Stimulated activated CD8-positive, alpha-beta memory T cell treated with anti-CD3 and anti-CD28 coated beads, Interleukin-2, amount 100 ng/mL, for 1 hour (primary cell): ENCODE results near the gene PRMT1.

Experiments
- DNase-seq, 2 donors: peaks; one replicate each; pipeline ENCODE4 v3.0.0-alpha.2; 2020; ENCODE audit warnings: low read depth in 2 of 2

PRMT1 gene

DNA sequence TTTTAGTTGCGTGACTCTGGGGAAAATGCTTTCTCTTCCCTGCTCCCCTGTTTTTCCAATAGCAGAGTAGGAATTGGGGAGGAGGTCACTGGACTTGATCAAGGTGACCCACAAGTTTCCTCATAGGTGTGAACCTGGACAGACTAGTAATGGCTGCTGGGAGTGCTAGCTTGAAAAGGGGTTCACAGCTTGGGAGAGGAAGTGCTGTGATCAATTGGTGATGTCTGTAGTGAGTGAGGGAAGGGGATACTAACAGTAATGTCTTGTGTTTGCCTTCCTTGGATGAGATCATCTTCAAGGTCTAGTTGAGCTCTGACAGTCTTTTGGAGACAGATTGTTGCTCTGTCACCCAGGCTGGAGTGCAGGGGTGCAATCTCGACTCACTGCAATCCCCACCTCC lies 9.6 kb upstream of the PRMT1 start:
- no peak for DNase-seq

DNA sequence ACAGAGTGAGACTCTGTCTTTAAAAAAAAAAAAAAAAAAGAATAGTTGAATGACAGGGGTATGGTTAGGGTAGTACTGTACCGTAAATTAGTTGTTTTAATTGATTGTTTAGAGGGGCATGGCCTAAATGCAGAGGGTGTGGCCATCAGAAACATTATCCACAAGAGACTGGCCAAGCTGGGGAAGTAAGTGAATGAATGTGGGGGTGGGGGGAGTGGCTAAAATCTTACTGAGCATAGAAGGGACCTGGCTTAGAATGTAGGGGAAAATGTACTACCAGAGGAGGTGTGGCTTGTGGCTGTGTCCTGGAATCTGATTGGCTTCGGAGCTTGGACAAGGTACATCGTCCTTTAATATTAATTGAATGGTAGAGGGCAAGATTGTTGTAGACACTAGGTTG lies 7.6 kb upstream of the PRMT1 start:
- DNase-seq: no peak

DNA sequence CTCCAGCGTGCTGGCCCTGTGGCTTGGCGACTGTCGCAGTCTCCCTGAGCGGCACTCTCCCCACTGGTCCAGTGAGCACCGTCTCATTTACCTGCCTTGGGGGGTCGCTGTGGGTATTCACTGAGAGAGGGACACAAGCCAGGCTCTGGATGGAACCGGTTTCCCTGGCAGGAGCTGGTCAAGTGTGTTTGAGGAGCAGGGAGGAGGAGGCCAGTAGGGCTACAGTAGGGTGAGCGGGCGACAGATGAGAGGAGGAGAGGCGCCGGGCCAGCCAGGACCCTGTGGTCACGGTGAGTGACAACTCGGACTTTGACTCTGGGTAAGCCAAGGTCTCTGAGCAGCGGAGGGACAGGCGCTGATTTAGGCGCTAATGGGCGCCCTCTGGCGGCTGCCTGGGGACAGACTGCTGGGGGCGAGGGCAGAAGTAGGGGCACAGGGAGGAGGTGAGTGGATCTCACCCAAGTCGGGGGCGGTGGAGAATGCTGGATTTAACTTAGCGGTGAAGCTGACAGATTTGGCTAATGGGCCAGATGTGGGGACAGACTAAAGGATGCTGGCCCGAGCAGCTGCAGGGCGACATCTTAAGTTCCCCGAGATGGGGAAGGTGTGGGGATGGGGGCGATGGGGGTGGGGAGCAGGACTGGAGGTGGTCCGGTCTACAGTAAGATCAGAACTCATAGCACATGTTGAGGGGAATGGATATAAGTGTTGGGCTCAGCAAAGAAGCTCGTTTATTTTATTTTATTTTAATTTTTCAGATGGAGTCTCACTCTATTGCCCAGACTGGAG lies 4.7 kb upstream of the PRMT1 start:
- DNase-seq: peak; percentile 36 to 65

DNA sequence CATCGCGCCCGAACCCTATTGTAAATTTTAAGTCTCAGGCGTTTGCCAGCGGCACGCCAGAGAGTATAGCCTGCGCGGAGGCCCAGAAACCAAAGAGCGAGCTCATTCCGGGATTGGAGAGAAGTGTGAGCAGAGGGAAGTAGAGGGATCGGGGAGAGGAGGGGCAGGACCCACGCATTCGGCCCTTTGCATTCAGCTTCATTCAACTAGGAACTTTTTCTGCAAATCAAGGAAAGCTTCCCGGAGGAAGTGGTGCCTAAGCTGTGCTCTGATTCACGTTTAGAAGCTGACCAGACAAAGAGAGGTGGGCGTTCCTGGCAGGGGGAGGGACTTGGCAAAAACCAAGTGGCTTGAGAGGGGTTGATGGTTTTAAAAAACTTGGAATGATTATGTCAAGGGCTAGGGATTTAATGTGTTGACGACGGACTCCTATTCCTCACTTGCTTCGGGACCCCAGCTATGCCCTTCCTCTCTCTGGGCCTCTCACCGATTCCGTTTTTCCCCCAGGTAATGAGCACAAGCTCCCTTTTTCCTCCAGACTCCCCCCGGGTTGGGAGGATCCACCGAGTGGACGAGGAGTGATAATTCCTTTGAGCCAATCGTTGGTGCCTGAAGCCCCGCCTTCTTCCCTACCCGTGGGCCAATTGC lies 811 bp upstream of the PRMT1 start:
- no peak for DNase-seq

DNA sequence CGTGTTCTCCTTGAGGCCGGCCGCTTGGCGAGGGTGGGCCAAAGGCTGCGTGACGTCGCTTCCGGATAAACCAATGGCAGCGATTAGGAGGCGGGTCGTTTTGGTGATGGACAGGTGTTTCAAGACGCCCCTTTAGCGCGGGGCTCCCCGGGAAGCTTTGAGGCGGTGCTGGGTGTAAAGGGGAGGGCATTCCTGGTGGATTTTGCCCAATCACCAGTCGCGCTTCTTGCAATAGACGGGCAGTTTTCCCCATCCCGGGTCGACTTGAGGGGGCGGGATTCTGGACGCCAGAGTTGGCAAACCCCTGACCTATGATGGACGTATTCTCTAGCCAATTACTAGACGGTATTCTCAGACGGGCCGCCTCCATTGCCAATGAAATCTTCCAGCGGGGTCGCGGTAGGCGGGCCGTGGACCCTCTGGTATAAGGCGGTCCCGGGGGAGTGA lies 264 bp upstream of the PRMT1 start:
- peak; percentile 95 to 96 for DNase-seq

DNA sequence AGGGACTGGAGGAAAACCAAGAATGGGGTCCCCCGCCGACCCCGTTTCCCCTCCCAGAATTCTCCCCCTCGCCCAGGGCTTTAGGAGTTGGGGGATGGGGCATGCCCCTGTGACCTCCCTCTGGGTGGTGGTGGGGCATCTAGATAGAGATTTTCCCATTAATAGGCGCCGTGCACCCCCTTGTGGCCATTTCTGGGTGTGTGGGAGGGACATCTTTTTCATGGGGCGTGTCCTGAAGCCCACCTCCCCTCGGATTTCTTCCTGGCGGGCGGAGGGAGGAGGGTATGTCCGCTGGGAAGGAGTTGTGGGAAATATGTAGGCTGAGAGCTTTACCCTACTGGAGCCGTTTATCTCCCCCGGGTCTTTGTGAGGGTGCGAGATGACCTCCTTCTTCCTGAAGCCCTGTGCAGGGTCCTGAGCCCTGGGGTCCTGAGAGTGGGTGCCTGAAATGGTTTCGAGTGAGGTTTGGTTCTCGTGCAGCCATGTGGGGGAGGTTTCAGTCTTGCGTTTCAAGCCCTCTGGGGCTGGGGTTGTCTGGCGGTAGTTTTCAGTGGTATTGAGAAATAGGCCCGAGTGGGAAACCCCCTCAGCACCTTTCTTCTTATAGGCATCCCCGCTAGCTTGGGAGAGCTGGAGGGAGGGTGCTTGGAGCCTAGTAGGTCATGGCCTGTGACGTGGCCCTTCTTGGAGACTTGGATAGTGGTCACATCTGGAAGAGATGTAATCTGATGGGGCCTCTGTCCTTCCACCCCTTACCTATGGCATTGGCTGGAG lies 1.0 kb downstream of the PRMT1 start:
- DNase-seq: peak; percentile 43 to 76

DNA sequence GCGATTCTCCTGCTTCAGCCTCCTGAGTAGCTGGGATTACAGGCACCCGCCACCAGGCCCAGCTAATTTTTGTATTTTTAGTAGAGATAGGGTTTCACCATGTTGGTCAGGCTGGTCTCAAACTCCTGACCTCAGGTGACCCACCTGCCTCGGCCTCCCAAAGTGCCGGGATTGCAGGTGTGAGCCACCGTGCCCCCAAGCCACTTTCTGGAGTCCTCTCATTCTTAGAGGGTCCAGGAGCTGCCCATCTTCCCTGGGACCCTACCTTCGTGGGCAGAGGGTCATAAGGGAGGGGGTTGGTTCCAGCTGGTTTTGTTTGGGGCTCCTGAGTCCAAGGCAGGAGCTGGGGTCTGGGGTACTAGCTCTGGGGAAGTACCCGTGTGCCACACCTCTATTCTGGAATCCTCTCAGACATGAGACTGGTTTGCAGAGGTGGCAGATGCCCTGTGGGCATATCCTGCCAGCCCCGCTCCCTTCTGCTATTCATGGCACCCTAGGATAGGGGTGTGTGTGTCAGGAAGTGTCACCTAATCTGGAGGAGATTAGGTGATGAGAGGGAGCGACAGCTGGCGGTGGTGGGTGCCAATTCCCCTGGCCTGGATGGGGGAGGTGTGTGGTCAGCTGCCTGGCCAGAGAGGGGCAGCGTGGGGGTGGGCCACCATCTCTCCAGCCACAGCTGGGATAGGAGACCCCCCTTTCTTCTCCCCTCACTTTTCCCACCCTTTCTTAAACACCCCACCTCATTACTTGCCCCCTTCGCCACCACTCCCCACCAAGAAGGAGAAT lies 2.1 kb downstream of the PRMT1 start:
- no peak for DNase-seq

DNA sequence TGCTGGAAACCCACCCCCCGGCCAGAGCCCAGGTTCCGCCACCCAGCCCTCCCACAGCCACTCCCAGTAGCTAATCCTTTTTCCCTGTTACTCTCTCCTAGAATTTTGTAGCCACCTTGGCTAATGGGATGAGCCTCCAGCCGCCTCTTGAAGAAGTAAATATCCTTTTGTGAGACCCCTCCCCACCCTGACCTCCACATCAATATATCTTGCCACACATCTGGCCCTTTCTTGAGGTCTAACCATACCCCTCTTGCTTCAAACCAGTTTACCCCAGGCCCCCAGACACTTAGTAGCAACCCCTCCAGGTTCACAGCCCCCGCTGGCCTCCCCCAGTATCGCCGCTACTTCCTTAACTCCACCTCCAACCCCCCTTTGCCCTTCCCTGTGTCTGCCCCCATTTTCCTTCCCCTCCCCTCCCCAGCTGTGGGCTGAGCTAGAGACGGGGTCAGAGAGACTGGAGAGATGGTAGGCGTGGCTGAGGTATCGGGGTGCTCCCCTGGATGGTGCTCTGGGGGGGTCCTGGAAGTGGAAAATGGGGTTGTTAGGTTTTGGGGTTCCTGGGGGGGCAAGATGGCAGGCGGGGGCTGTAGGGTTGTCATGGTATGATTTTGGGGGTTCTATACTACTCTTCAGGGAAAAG lies 2.8 kb downstream of the PRMT1 start:
- DNase-seq: no peak

DNA sequence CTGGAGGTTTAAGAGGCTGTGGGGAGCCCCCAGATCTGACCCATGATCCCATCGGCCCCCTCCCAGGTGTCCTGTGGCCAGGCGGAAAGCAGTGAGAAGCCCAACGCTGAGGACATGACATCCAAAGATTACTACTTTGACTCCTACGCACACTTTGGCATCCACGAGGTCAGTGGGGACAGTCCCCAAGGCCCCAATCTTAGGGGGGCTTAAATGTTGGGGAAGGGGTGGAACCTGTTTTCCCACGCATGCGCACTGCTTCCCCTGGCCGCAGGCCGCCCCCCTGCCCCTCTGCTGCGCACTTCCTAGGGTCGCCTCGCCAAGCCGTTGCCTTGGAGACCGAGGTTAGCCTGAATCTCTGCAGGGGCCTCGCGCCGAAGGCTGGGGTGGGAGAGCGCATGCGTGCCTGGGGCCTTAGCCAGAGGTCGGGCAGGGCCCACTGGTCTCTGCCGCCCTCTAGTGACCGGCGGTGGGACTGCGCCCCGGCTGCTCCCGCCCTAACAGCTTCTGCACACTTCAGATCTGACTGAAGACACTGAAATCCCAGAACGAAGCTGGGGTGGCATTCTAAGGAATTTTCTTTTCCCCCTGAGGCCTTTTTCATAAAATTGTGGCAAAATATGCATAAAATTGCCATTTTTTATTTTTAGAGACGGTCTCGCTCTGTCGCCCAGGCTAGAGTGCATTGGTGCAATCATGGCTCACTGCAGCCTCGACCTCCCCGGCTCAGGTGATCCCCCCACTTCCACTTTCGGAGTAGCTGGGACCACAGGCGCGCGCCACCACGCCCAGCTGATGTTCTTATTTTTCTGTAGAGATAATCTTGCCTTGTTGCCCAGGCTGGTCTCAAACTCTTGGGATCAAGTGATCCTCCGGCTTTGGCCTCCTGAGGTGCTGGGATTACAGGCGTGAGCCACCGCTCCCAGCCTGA lies 3.6 kb downstream of the PRMT1 start:
- DNase-seq: peak; percentile 91 to 92

DNA sequence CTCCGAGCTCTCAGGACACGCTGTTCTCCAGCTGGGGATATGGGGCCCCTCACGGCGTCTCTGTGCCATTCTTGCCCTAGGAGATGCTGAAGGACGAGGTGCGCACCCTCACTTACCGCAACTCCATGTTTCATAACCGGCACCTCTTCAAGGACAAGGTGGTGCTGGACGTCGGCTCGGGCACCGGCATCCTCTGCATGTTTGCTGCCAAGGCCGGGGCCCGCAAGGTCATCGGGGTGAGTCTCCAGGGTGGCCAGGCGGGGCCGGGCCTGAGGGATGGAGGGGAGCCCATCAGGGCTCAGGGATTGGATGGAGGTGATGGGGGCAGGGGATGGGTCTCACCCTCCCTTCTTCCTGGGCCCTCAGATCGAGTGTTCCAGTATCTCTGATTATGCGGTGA lies 4.8 kb downstream of the PRMT1 start:
- no peak for DNase-seq

DNA sequence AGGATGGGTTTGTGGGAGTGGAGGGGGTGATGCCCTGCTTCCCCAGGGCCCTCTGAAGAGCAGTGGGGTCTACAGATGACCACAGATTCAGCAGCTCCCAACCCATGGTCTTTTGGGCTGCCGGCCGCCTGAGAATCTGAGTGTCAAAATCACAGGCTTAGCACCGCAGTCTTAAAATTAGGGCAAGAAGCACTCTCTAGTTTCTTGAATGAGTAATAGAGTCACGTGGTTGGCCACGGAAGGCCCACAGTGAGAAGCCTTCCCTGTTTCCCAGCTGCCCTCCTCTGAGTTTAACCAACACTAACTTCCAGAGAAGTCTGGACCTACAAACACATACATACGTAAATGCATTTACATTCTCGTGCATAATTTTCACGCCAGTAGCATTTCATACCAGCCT lies 5.2 kb downstream of the PRMT1 start:
- DNase-seq: no peak

DNA sequence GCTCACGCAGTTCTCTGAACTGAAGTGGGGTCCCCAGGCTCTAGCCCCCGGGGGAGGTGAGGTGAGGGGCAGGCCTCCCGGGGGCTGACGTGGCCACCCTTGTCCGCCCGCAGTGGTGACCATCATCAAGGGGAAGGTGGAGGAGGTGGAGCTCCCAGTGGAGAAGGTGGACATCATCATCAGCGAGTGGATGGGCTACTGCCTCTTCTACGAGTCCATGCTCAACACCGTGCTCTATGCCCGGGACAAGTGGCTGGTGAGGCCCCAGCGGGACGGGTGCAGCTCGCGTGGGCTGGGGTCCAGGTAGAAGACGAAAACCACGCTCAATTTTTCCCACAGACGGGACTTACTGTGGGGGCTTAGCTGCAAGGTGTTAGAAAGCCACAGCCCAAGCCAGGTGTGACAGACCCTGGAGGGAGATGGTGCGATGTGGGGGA lies 6.8 kb downstream of the PRMT1 start:
- DNase-seq: no peak

DNA sequence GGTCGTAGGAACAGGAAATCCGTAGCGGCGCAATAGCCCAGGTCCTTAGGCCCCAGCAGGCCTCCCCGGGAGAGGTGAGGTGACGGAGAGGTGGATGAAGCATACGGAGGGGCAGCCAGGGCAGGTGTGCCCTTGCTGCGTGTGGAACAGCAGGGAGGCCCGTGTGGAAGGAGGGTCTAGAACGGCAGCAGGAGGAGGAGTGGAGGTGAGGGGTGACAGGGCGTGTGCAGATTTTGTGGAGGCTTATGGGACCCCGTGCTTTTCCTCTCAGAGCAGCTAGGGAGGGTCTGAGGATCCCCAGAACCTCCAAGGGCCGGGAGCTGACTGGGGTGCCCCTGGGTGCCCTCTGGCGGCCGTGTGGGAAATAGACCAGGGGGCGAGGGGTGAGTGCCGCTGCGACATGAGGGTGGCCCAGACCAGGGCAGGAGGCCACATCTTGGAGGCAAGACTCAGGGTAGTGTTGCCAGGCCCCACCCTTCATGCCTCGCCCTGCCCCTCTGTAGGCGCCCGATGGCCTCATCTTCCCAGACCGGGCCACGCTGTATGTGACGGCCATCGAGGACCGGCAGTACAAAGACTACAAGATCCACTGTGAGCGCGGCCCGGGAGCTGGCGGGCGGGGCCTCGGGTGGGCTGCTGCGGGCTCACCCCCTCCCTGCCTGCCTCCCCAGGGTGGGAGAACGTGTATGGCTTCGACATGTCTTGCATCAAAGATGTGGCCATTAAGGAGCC lies 7.3 kb downstream of the PRMT1 start:
- DNase-seq: no peak

DNA sequence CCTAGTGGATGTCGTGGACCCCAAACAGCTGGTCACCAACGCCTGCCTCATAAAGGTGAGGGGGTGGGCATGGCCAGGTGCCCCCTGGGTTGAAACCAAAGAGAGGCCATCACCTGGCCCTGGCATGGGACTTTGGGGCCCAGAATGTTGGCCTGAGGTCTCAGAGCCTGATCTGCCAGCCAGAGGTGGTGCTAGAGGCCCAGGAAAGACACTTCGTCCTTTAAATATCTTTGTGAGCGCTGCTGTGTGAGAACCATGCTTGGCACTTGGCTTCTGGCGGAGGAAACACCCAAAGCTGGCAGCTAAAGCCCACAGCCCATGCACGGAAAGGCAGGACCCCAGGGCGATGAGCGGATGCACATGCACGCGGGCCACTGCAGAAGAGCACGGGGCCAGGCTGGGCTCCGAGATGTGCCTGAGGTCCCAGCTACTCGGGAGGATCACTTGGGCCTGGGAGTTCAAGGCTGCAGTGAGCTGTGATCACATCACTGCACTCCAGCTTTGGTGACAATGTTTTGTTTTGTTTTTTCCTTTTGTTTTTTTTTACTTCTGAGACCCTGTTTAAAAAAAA lies 8.0 kb downstream of the PRMT1 start:
- DNase-seq: no peak

DNA sequence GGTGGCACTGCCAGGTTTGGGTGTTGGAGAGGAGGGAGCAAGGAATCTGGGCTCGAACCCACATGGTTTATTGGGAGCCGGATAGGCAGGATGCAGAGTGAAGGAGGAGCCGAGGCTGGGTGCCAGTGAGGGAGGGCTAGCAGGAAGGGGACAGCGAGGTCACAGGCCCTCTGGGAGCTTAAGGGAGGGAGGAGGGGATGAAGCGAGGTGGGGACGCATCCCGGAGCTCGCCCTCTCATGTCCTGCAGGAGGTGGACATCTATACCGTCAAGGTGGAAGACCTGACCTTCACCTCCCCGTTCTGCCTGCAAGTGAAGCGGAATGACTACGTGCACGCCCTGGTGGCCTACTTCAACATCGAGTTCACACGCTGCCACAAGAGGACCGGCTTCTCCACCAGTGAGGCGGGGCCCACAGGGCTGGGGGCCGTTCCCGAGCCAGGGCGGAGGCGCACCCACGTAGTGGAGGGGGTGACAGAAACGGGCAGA lies 8.8 kb downstream of the PRMT1 start:
- no peak for DNase-seq

DNA sequence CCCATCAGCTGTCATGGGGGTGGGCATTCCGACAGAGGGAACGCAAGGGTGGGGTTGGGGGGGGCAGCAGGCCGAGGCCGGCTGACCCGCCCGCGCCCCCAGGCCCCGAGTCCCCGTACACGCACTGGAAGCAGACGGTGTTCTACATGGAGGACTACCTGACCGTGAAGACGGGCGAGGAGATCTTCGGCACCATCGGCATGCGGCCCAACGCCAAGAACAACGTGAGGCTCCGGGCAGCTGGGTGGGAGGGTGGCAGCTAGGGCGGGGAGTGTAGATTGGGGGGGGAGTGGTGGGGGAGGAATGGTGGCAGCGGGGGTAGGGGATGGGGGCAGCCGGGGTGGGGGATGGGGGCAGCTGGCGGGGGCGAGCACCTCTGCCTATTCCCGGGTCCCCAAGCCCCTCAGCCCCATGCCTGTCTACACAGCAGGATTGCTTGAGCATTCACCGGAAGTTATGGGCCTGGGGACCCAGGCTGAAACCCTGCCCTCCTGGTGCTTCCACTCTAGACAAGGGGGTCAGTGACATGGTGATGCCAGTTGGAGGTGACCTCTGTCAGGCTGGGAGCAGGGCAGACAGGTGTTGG lies 9.5 kb downstream of the PRMT1 start:
- DNase-seq: no peak

DNA sequence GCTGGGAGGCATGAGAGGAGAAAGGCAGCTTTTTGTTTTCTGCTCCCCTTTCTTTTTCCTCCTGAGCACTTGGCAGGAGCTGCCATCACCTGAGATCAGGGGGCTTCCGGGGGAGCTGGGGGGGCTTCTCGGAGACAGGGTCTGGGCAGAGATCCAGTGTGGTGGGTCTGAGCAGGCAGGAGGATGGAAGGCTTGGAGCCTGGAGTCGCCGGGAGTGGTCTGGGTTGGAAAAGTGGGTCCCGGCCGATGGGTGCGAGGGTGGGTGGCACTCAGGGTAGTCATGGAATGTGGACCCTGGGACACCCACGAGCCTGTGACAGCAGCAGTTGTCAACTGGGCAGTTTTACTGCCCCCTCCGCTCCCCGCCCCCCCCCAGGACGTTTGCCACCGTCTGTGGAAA lies 10.1 kb downstream of the PRMT1 start:
- DNase-seq: no peak

DNA sequence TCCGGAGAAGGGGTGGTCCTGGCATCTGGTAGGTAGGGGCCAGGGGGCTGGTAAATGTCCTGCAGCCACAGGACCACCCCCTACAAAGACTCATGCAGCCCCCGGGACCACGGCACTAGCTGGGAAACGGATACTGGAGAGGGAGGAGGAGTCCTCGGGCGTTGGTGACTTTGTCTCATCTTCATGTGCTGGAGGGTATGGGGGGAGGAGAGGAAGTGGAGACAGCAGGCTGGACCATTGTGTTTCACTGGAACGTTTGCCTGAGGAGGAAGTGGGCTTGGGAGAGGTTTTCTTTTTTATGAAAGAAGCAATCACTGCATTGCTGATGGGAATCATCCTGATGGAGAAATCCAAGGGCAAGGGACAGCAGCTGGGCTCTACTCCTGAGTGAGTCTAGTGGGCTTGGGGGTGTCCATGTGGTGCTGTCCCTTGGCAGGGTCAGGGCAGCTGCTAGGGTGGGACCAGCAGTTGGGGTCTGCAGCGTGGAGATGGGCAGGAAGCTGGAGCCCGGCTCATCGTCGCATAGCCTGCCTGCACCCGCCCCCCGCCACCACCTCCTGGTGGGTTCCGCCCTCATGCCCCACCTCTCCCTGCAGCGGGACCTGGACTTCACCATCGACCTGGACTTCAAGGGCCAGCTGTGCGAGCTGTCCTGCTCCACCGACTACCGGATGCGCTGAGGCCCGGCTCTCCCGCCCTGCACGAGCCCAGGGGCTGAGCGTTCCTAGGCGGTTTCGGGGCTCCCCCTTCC lies 10.7 kb downstream of the PRMT1 start:
- no peak for DNase-seq
